ENCODE measurements around the gene EML6.
A peak's percentile ranks its signal among the peaks of the same experiment; 100 is the strongest.

The EML6 gene

GRCh38 chr2:54708584-54709335 lies 14.7 kb upstream of the EML6 start:
- peak; percentile 62 for DNase-seq

- peak; percentile 60 for DNase-seq
Measured at GRCh38 chr2:54709336-54709809, 14.1 kb upstream of the EML6 start.

DNA sequence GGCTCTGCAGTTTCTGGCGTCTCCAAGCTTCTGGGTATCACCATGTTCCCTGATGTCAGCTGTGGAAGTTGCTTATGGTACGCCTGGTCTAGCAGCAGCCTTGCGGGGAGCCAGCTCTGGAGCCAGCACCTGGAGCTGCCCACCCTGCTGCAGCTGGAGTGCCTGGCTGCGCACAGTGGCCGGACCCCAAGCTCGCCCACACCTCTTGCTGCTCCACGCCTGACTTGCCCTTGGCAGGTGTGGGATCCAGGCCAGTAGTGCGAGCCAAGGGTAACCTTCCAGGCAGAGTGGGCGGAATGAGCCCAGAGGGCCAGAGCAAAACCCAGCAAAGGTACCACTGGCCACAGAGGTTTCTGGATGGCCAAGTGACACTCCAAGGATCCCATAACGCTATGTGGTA lies 13.2 kb upstream of the EML6 start:
- DNase-seq, result no peak

- no peak for DNase-seq
Measured at GRCh38 chr2:54712516-54712915, 10.9 kb upstream of the EML6 start.

DNA sequence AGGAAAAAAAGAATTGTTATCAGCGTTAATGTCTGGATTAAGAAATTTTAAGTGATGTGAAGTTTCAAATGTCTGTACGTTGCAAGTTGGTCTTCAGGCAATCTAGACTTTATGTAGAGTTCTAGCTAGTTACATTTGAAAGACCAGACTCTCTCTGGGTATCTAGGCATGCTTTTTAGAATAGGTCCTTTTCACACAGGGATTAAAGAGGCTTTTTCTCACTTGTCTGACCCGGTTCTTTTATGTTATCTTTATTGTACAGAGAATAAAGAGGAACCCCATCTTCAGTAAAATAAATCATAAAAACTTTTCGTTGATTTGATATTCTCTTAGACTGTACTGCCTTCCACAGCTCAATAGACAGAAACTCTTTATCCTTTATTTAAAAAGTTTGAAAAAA lies 8.5 kb upstream of the EML6 start:
- no peak for DNase-seq

DNA sequence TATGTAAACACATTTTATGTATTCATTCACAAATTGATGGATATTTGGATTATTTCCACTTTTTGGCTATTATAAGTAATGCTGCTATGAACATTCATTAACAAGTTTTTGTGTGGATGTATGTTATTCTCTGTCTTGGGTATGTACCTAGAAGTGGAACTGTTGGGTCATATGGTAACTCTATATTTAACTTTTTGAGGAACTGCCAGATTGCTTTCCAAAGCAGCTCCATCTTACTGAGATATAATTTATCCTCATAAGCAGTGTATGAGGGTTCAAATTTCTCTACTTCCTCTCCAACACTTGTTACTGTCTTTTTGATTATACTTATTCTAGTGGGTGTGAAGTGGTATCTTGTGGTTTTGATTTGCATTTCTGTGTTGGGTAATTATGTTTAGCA lies 7.1 kb upstream of the EML6 start:
- no peak for DNase-seq

GRCh38 chr2:54720563-54720962 lies 2.9 kb upstream of the EML6 start:
- no peak for DNase-seq

- DNase-seq, result no peak
Measured at GRCh38 chr2:54722641-54723040, 821 bp upstream of the EML6 start.

- no peak for DNase-seq
Measured at GRCh38 chr2:54723996-54724559, 616 bp downstream of the EML6 start.

GRCh38 chr2:54724560-54725342 lies 1.3 kb downstream of the EML6 start:
- DNase-seq, result peak; percentile 68

DNA sequence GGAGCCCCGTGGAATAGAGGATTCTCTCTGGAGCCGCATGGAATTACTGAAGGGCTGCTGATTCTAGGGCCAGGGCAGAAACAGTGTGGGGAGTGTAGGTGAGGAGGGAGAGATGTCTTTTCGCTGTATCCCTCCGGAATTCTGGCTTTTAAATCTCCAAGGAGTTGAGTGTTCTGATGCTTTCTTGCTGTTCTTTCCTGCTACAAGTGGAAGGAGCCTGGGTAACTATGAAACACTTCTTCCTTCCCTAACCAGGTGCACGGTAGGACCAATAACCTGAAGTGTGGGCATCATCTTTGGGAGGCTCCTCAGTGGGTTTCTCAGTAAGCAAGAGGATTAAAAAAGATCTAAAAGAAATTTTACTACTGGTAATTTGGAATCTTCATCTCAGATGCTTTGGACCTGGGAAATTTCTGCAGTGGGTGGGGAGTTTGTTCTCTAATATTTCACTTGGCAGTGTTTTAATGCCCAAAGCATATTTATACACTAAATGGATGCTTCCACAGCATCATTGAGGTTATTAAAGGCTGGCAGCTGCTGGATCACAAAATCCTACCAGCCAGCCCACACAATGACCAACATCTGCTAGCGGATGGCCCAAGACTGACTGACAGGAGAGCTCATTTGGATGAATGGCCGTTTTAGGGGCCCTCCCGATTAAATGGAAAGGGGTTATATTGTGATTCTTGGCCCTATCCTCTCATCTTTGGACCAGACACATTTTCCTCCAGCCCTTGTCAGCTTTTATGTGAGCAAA lies 2.1 kb downstream of the EML6 start:
- no peak for DNase-seq

DNA sequence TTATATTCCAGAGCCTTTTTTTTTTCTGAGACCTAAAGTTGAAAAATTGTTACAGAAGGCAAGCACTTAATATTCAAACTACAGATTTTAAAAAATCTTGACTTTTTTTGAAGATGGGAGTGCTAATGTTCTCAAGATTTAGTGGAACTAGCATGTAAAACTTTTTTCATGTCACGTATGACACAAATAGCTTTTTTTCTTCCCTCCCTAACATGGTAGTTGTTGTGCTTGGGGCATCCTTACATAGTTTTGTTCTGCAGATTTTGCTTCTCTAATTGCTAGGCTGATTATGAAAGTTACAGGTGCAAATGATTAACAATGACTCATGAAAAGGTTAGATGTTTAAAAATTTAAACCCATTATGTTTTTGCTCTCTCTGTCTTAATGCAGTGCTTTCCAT lies 3.0 kb downstream of the EML6 start:
- DNase-seq, result no peak

DNA sequence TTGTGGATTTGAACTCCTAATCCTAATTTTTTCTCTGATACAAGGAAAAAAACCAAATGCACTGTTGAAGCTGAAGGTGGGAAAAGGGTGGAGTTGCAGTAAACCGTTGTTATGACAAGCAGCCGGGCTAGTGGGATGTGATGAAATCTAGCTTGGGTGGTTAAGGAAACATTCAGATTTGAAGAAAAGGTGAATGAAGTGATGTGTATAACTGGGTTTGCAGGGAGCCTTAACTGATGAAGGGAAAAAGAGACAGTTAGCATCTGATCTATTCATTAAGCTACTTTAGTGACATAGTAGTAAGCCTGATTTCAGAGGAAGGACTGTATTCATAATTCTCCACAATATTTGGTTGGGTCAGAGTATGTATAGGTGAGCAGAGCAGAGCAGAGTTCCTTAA lies 3.5 kb downstream of the EML6 start:
- no peak for DNase-seq

- no peak for DNase-seq
Measured at GRCh38 chr2:54728669-54729120, 5.2 kb downstream of the EML6 start.

GRCh38 chr2:54735636-54736035 lies 12.2 kb downstream of the EML6 start:
- no peak for DNase-seq

DNA sequence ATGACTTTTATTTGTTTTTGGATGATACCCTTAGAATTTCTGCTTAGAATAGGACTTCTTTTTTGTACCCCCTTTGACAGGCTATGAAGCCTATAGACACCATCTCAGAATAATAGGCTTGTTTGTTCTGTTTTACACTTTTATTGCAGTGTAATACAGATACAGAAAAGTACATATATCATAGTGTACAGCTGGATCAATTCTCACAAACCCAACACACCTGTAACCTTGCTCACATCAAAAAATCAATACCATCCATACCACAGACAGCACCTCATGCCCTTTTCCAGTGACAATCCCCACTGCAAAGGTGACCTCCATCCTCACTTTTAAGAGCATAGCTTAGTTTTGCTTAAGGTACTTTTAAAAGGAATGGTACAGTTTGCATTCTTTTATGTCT lies 14.8 kb downstream of the EML6 start:
- no peak for DNase-seq

DNA sequence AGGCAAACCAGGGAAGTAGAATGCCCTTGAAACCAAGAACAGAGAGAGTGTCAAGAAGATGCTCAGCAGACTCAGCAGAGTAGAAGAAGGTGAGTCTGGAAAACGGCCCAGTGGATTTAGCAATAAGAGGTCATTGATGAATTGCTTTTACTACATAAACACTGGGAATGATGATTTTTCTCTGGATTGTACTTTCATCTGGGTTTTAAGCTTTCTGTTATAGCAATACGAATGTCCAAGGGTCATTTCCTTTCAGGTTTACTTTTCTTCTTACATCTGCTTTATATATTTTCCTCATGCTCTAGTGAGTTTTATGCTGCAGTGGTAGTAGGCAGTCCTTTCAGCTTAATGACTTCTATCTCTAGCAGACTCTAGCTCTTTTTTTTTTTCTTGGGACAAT lies 16.9 kb downstream of the EML6 start:
- DNase-seq, result no peak

DNA sequence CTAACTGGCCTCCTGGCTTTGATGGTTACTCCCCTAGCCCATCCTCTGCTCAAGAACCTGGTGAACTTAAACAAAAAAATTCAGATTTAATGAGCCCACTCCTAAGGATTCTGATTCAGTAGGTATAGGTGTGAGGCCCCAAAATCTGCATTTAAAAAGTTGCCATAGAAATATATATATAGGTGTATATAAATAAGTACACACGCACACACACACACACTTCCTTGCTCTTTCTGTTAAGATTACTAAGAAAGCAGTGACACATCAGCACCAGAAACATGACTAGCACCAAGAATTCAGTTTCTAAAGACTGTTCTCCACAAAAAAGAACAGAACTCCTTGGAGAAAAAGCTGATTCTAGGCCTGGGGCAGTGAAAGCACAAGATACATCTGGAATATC lies 17.8 kb downstream of the EML6 start:
- no peak for DNase-seq

DNA sequence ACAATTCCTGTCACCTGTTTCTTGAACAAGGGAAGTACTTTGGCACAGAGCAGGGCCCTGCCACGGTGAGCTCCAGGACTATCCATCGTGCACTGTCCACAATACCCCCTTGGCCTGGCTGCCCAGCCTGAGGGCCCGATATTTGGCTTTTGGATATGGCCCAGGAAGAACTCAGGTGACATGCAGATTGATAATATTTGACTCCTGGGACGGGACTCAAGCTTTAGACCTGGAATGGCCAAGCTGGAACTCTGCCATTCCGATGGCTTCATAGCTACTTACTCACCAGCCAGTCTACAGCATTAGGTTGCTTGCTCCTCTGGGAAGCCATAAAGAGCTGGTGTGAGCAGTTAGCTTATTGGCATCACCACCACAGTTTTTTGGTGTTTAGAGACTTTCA lies 26.6 kb downstream of the EML6 start:
- DNase-seq, result no peak

DNA sequence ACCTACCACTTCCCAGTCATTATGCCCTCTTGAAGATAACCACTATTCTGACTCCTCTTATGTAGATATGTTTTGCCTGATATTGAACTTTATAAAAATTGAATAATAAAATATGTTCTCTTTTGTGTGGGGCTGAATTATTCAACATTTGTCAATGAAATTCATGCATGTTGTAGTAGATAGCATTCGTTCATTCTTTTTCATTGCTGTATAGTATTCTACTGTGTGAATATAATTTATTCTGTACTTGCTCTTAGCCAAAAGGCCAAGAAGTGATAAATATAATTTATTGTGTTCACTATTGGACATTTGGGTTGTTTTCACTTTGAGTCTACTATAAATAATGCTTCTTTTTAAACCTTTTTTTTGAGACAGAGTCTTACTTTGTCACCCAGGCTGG lies 29.0 kb downstream of the EML6 start:
- no peak for DNase-seq

DNA sequence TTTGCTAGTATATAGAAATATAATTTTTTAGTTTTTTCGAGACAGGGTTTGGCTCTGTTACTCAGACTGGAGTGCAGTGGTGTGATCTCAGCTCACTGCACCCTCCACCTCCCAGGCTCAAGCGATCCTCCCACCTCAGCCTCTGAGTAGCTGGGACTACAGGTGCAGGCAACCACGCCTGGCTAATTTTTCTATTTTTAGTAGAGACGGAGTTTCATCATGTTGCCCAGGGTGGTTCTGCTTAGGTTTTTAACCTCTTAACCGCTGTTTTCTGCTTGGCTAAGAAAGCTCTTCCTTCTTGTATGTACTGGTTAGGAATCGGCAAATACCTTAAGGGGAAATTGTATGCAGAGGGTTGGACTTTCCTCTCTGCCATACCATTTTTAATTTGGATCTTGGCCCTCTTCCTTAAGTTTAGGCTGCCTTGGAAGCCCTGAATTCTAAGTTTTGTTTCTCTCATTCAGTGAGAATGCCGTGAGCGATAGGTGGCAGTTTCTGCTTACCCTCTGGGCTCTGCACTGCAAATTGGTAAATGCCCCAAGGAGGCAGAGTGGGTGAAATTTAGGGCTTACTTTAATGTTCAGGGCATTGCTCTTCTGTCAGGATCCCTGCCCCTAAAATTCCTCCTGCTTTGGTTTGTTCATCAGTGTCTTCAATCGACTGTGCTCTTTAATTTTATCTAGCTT lies 32.3 kb downstream of the EML6 start:
- no peak for DNase-seq

DNA sequence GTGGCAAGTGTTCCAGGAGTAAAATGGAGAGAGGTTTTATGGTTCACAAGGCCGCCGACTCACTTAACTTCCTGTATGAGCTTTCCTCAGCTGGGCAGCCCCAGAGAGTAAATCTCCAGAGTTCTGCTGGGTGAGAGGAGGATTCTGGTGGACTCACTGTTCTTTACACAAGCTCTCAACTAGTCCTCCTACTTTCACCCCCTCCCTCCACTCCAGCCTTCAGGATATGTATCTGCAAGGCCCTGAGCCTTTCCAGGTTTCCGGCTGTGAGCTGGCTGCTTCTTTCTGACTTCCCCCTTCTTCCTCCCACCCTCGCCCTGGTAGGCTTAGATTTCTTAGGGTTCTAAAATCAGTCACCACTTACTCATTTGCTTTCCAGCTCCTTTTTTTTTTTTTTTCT lies 34.0 kb downstream of the EML6 start:
- no peak for DNase-seq

DNA sequence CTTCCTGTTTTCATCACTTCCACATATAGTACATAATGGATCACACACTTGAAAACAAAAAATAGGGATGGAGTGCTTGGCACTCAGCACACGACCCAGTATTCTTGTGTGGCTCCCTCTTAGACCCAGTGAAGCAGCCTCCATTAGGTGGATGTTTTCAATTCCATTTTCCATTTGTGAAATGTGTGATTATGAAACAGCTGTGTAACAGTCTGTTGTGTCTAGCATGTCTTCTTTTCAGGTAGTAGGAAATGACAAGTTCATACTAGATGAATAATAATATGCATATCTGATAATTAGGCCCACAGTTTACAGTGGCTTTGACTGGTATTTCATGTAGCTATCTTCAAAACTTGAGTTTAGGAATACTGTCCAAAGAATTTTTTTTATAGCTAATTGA lies 35.5 kb downstream of the EML6 start:
- DNase-seq, result no peak
